ENCODE data around the gene APEX2.

APEX2 gene

DNA sequence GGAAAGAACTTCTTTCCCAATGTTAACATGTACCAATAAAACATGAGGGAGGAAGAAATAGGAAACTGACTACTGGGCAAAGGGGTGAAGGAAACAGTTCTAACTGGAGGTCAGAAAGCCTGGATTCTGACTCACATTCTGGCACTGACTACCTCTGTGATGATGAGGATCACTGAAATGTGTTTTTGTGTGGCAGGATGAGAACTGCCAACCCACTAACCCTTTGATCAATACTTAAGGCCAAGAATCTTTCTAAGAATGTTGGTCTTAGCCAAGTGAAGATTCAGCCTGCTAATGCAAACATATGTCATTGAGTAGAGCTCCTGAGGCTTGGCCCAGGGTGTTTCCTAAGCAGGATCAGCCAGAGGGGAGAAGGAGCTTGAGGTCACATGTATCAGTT, 26.0 kb downstream of the APEX2 start:
- TF ChIP-seq CTCF (IDR thresholded peaks at IDR 0.05; ENCODE audit: low read depth, low read length): no peak
- no peak for DNase-seq
- H3K27me3 ChIP-seq (ENCODE audit: insufficient read depth, low read depth, severe bottlenecking): peaks cover 17% of the 10 kb centered on the region

DNA sequence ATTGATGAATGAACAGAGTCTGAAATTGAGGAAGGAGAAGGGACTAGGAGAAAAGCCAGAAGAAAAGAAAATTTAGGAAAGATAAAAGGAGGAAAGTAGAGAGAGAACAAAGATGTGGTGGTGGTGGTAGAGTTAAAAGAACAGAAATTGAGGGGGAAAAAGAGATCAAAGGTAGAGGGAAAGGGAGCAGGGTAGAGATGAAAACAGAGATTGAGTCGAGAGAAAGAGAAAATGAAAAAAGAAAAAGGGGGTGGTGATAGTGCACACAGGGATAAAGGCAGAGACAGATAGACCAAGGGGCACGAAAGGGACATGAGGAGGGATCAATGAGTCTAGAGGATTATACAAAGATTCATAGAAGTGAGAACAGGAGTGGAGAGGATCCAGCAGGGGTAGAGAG, 26.7 kb downstream of the APEX2 start:
- Histone ChIP-seq H3K27ac (no peak overlapping the region), H3K27me3 (ENCODE audit: insufficient read depth, low read depth, severe bottlenecking) (peaks cover 22% of the 10 kb centered on the region), H3K9me3 (ENCODE audit: severe bottlenecking) (no peaks in the 10 kb centered on the region), H3K36me3 (no peaks in the 10 kb centered on the region), H3K4me3 (ENCODE audit: low read depth, low read length) (no peak overlapping the region)
- no peak for TF ChIP-seq CTCF (IDR thresholded peaks at IDR 0.05; ENCODE audit: low read depth, low read length)
- no peak for DNase-seq

More for the DNA sequence above, 26.0 kb downstream of the APEX2 start:
- Histone ChIP-seq H3K36me3 (no peaks in the 10 kb centered on the region), H3K27ac (no peak overlapping the region), H3K9me3 (ENCODE audit: severe bottlenecking) (no peaks in the 10 kb centered on the region), H3K4me3 (ENCODE audit: low read depth, low read length) (no peak overlapping the region)

GRCh38 chrX:55028040-55028439, 27.9 kb downstream of the APEX2 start:
- no peak for DNase-seq
- no peak overlapping the region for H3K4me3 ChIP-seq (ENCODE audit: low read depth, low read length)
- no peaks in the 10 kb centered on the region for H3K36me3 ChIP-seq
- TF ChIP-seq CTCF (IDR thresholded peaks at IDR 0.05; ENCODE audit: low read depth, low read length): no peak
- peaks cover 32% of the 10 kb centered on the region for H3K27me3 ChIP-seq (ENCODE audit: insufficient read depth, low read depth, severe bottlenecking)
- no peak overlapping the region for H3K27ac ChIP-seq
- H3K9me3 ChIP-seq (ENCODE audit: severe bottlenecking): no peaks in the 10 kb centered on the region

- Histone ChIP-seq H3K9me3 (ENCODE audit: severe bottlenecking) (no peaks in the 10 kb centered on the region), H3K27ac (no peak overlapping the region), H3K4me3 (ENCODE audit: low read depth, low read length) (no peak overlapping the region), H3K36me3 (no peaks in the 10 kb centered on the region), H3K27me3 (ENCODE audit: insufficient read depth, low read depth, severe bottlenecking) (peaks cover 33% of the 10 kb centered on the region)
- TF ChIP-seq CTCF (IDR thresholded peaks at IDR 0.05; ENCODE audit: low read depth, low read length): no peak
- DNase-seq: no peak
Measured at GRCh38 chrX:55028611-55029010, 28.4 kb downstream of the APEX2 start.

GRCh38 chrX:55029291-55029690, 29.1 kb downstream of the APEX2 start:
- Histone ChIP-seq H3K36me3 (no peaks in the 10 kb centered on the region), H3K4me3 (ENCODE audit: low read depth, low read length) (no peak overlapping the region), H3K27ac (no peak overlapping the region), H3K9me3 (ENCODE audit: severe bottlenecking) (no peaks in the 10 kb centered on the region), H3K27me3 (ENCODE audit: insufficient read depth, low read depth, severe bottlenecking) (peaks cover 33% of the 10 kb centered on the region)
- DNase-seq: no peak
- TF ChIP-seq CTCF (IDR thresholded peaks at IDR 0.05; ENCODE audit: low read depth, low read length): no peak

Data from WERI-Rb-1 (cell line).